Keratinocyte (primary cell): ENCODE results near the gene BSG. TPM values are rescaled to one million over a fixed set of nuclear protein-coding genes. Genes with fewer than 3 reads are reported as not detected.

Source experiments
- DNase-seq: peaks from one replicate; pipeline ENCODE4 v3.0.0-alpha.2; 2011; ENCODE audit warnings: low read depth, missing footprints, low spot score
- FAIRE-seq: peaks from 2 replicates; lab custom pipeline; 2011; peaks lifted over from hg19 to GRCh38; lab: Jason Lieb, UNC
- H2AFZ ChIP-seq: 2 replicates; pipeline ENCODE4 v1.6.0; 2012; ENCODE audit warnings: low read length, control low read depth, inconsistent platforms; ENCODE audit not compliant: control insufficient read depth
- H3K27ac ChIP-seq: 2 replicates; pipeline ENCODE4 v1.5.1; 2011; ENCODE audit warnings: low read length; ENCODE audit not compliant: control insufficient read depth, insufficient read depth
- H3K27me3 ChIP-seq: 3 replicates; pipeline ENCODE4 v1.6.0; 2011; ENCODE audit warnings: low read length; ENCODE audit not compliant: control insufficient read depth, insufficient read depth; ENCODE audit errors: extremely low read depth
- H3K36me3 ChIP-seq, 2 experiments: 2 replicates in 1 of 2; 3 replicates in 1 of 2; pipeline ENCODE4 v1.5.1; 2011; ENCODE audit warnings: low read length in 2 of 2, mild to moderate bottlenecking in 1 of 2; ENCODE audit not compliant: control insufficient read depth in 2 of 2, insufficient read depth in 2 of 2; ENCODE audit errors: extremely low read depth in 1 of 2
- H3K4me1 ChIP-seq: 3 replicates; pipeline ENCODE4 v1.5.1; 2011; ENCODE audit warnings: low read length; ENCODE audit not compliant: control insufficient read depth, insufficient read depth; ENCODE audit errors: extremely low read depth
- H3K4me2 ChIP-seq: 3 replicates; pipeline ENCODE4 v1.6.0; 2011; ENCODE audit warnings: low read depth, low read length; ENCODE audit not compliant: control insufficient read depth, insufficient read depth; ENCODE audit errors: extremely low read depth
- H3K4me3 ChIP-seq, 3 experiments: fragments of 200-600 bp in 1 of 3; sonication (generic) in 1 of 3; 2 replicates in 2 of 3; 3 replicates in 1 of 3; pipeline ENCODE4 v1.5.1; 2011 to 2016; ENCODE audit warnings: low read length in 3 of 3, mild to moderate bottlenecking in 3 of 3, control low read depth in 2 of 3, inconsistent platforms in 1 of 3, low read depth in 1 of 3, mixed read lengths in 1 of 3, mixed run types in 1 of 3, moderate library complexity in 1 of 3; ENCODE audit not compliant: control insufficient read depth in 2 of 3, insufficient read depth in 2 of 3; ENCODE audit errors: extremely low read depth in 1 of 3
- H3K79me2 ChIP-seq: 2 replicates; pipeline ENCODE4 v1.6.0; 2012; ENCODE audit warnings: low read length; ENCODE audit not compliant: control insufficient read depth, insufficient read depth
- H3K9ac ChIP-seq: 3 replicates; pipeline ENCODE4 v1.6.0; 2011; ENCODE audit warnings: low read length; ENCODE audit not compliant: control insufficient read depth, insufficient read depth; ENCODE audit errors: extremely low read depth
- H3K9me1 ChIP-seq: 3 replicates; pipeline ENCODE4 v1.6.0; 2011; ENCODE audit warnings: low read length; ENCODE audit not compliant: control insufficient read depth, insufficient read depth; ENCODE audit errors: extremely low read depth
- H3K9me3 ChIP-seq: 2 replicates; pipeline ENCODE4 v1.5.1; 2012; ENCODE audit warnings: low read depth, low read length; ENCODE audit not compliant: control insufficient read depth
- H4K20me1 ChIP-seq: 3 replicates; pipeline ENCODE4 v1.6.0; 2011; ENCODE audit warnings: low read length; ENCODE audit not compliant: control insufficient read depth, insufficient read depth; ENCODE audit errors: extremely low read depth
- CTCF ChIP-seq, 3 experiments: IDR thresholded peaks in 1 of 3; conservative IDR thresholded peaks in 1 of 3; optimal IDR thresholded peaks in 1 of 3; 2 replicates in 2 of 3; 3 replicates in 1 of 3; pipeline versions ENCODE3 to v1.5.1; 2011; ENCODE audit warnings: low read length in 3 of 3, mild to moderate bottlenecking in 3 of 3, moderate library complexity in 2 of 3, control low read depth in 1 of 3, inconsistent platforms in 1 of 3; ENCODE audit not compliant: insufficient read depth in 2 of 3; ENCODE audit errors: extremely low read depth in 1 of 3
- EZH2 ChIP-seq: IDR thresholded peaks from one replicate; pipeline ENCODE4 v1.6.1; 2012; ENCODE audit warnings: inconsistent platforms, mild to moderate bottlenecking, low read length, moderate library complexity
- dilution Hi-C: fragments of 300-500 bp; cut with MboI; formaldehyde crosslinking; loops from one replicate; pipeline ENCODE4 v1.7.0; 2020; ENCODE audit warnings: low sequenced_read_pairs; ENCODE audit not compliant: extremely low pct_ligation_motif_present
- polyA plus RNA-seq, 5 experiments: library from polyadenylated mRNA; depleted of rRNA in 3 of 5; stranded (reverse) in 3 of 5; stranded (forward) in 1 of 5; unstranded in 1 of 5; fragments of >200 nt; gene quantifications; 1 replicate in 1 of 5; 2 replicates in 3 of 5; 3 replicates in 1 of 5; pipeline versions ENCODE4 v1.2.1 to v1.2.3, GENCODE V29; 2011 to 2012; ENCODE audit warnings: missing spikeins in 2 of 5, low read depth in 1 of 5, low replicate concordance in 1 of 5

The BSG gene
- polyA plus RNA-seq, 1 donor (not counting 4 experiments of a cell fraction or from before 2014, with no cell fraction given), result 388 TPM

DNA sequence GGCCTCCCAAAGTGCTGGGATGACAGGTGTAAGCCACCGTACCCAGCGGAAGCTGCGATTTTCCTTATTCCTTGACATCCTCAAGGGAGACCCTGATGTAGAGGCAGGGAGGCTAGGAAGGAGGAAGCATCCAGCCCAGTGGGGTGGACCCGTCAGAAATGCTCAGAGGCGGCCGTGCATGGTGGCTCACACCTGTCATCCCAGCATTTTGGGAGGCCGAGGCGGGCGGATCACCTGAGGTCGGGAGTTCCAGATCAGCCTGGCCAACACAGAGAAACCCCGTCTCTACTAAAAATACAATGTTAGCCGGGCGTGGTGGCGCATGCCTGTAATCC lies 17.0 kb upstream of the BSG start:
- dilution Hi-C loops, result no loop called here
- H3K27me3 ChIP-seq, result peaks cover 3% of the 10 kb centered on the region
- FAIRE-seq, result no peak
- H3K4me3 ChIP-seq, result no peak overlapping the region
- no peaks in the 10 kb centered on the region for H3K36me3 ChIP-seq
- DNase-seq, result no peak
- H3K9ac ChIP-seq, result no peak overlapping the region
- no peak for TF ChIP-seq EZH2
- TF ChIP-seq CTCF (optimal IDR thresholded peaks at IDR 0.05 in 1 of 3, IDR thresholded peaks at IDR 0.05 in 1 of 3, conservative IDR thresholded peaks at IDR 0.05 in 1 of 3; ENCODE audit: extremely low read depth in 1 of 3, insufficient read depth in 2 of 3, low read length in 3 of 3), result no peak
- no peaks in the 10 kb centered on the region for H3K4me1 ChIP-seq
- H2AFZ ChIP-seq, result no peak overlapping the region
- H3K27ac ChIP-seq, result no peak overlapping the region
- no peaks in the 10 kb centered on the region for H3K9me3 ChIP-seq
- H3K4me2 ChIP-seq, result no peak overlapping the region
- no peaks in the 10 kb centered on the region for H4K20me1 ChIP-seq
- no peaks in the 10 kb centered on the region for H3K79me2 ChIP-seq
- H3K9me1 ChIP-seq, result no peaks in the 10 kb centered on the region

GRCh38 chr19:556611-557382 lies 15.6 kb upstream of the BSG start:
- Histone ChIP-seq H3K4me3 (no peak overlapping the region), H3K9ac (no peak overlapping the region), H4K20me1 (no peaks in the 10 kb centered on the region), H3K27ac (no peak overlapping the region), H2AFZ (no peak overlapping the region), H3K27me3 (peaks cover 3% of the 10 kb centered on the region), H3K9me3 (no peaks in the 10 kb centered on the region), H3K79me2 (no peaks in the 10 kb centered on the region), H3K4me2 (no peak overlapping the region), H3K36me3 (no peaks in the 10 kb centered on the region), H3K4me1 (no peaks in the 10 kb centered on the region), H3K9me1 (no peaks in the 10 kb centered on the region)
- TF ChIP-seq EZH2 (no peak), CTCF (optimal IDR thresholded peaks at IDR 0.05 in 1 of 3, IDR thresholded peaks at IDR 0.05 in 1 of 3, conservative IDR thresholded peaks at IDR 0.05 in 1 of 3; ENCODE audit: extremely low read depth in 1 of 3, insufficient read depth in 2 of 3, low read length in 3 of 3) (no peak)
- no peak for DNase-seq
- dilution Hi-C loops, result no loop called here
- FAIRE-seq, result no peak
